DND-41 (cell line): Measurements from ENCODE around the gene SCUBE1.

Experiments
- ATAC-seq: fragments of 200-7000 bp; cut with Tn5 transposase; 3 replicates; pipeline ENCODE4 v1.9.1; 2021; ENCODE audit warnings: low read depth; ENCODE audit not compliant: insufficient read depth
- DNase-seq: peaks from one replicate; pipeline ENCODE4 v3.0.0-alpha.2; 2020
- H2AFZ ChIP-seq: 2 replicates; pipeline ENCODE4 v1.6.0; 2012; ENCODE audit warnings: low read depth, low read length
- H3K27ac ChIP-seq: 2 replicates; pipeline ENCODE4 v1.5.1; 2012; ENCODE audit warnings: low read length, inconsistent platforms
- H3K27me3 ChIP-seq: fragments of 200-600 bp; sonication (generic); 2 replicates; pipeline ENCODE4 v1.6.0; 2012; ENCODE audit warnings: low read length, mild to moderate bottlenecking, inconsistent platforms; ENCODE audit not compliant: insufficient read depth, poor library complexity
- H3K36me3 ChIP-seq: 2 replicates; pipeline ENCODE4 v1.5.1; 2012; ENCODE audit warnings: low read length, inconsistent platforms; ENCODE audit not compliant: insufficient read depth
- H3K4me1 ChIP-seq: 2 replicates; pipeline ENCODE4 v1.5.1; 2012; ENCODE audit warnings: mild to moderate bottlenecking, low read length; ENCODE audit not compliant: insufficient read depth
- H3K4me2 ChIP-seq: 2 replicates; pipeline ENCODE4 v1.6.0; 2012; ENCODE audit warnings: mild to moderate bottlenecking, moderate library complexity, low read length, inconsistent platforms; ENCODE audit not compliant: insufficient read depth
- H3K4me3 ChIP-seq, 2 experiments: fragments of 200-600 bp in 1 of 2; shearing (Covaris generic) in 1 of 2; 2 replicates each; pipeline ENCODE4 v1.5.1; 2012 to 2016; ENCODE audit warnings: inconsistent platforms in 2 of 2, low read length in 2 of 2, mild to moderate bottlenecking in 2 of 2, low read depth in 1 of 2, moderate library complexity in 1 of 2
- H3K79me2 ChIP-seq: 2 replicates; pipeline ENCODE4 v1.6.0; 2012; ENCODE audit warnings: low read length, inconsistent platforms; ENCODE audit not compliant: insufficient read depth
- H3K9ac ChIP-seq: 2 replicates; pipeline ENCODE4 v1.6.0; 2012; ENCODE audit warnings: low read depth, mild to moderate bottlenecking, inconsistent platforms, low read length, moderate library complexity
- H3K9me3 ChIP-seq: 2 replicates; pipeline ENCODE4 v1.5.1; 2012; ENCODE audit warnings: low read length, moderate library complexity, mild to moderate bottlenecking, inconsistent platforms; ENCODE audit not compliant: insufficient read depth, severe bottlenecking
- H4K20me1 ChIP-seq: 2 replicates; pipeline ENCODE4 v1.6.0; 2012; ENCODE audit warnings: low read length; ENCODE audit not compliant: insufficient read depth
- CTCF ChIP-seq: IDR thresholded peaks from 2 replicates; pipeline ENCODE4 v1.5.1; 2012; ENCODE audit warnings: borderline replicate concordance, low read length, moderate library complexity, mild to moderate bottlenecking; ENCODE audit not compliant: poor library complexity, severe bottlenecking; ENCODE audit errors: extremely low read depth
- EZH2 ChIP-seq: IDR thresholded peaks from 3 replicates; pipeline ENCODE4 v1.6.1; 2012; ENCODE audit warnings: borderline replicate concordance, low read depth, mild to moderate bottlenecking, moderate library complexity, low read length, inconsistent platforms; ENCODE audit not compliant: severe bottlenecking

The SCUBE1 gene

GRCh38 chr22:43314611-43315010, 28.6 kb downstream of the SCUBE1 start:
- H4K20me1 ChIP-seq = peaks cover 7% of the 10 kb centered on the region
- H3K4me1 ChIP-seq = no peaks in the 10 kb centered on the region
- no peaks in the 10 kb centered on the region for H3K36me3 ChIP-seq
- no peak overlapping the region for H3K9ac ChIP-seq
- no peak overlapping the region for H3K27ac ChIP-seq
- TF ChIP-seq CTCF (no peak), EZH2 (no peak)
- H3K27me3 ChIP-seq = peaks cover 6% of the 10 kb centered on the region
- DNase-seq = no peak
- H3K9me3 ChIP-seq = no peaks in the 10 kb centered on the region
- no peak for ATAC-seq
- no peak overlapping the region for H3K4me3 ChIP-seq
- no peak overlapping the region for H2AFZ ChIP-seq
- no peaks in the 10 kb centered on the region for H3K79me2 ChIP-seq
- H3K4me2 ChIP-seq = no peak overlapping the region

GRCh38 chr22:43313890-43314474, 29.2 kb downstream of the SCUBE1 start:
- Histone ChIP-seq H4K20me1 (peaks cover 7% of the 10 kb centered on the region), H3K9me3 (no peaks in the 10 kb centered on the region), H3K4me1 (no peaks in the 10 kb centered on the region), H3K27me3 (peaks cover 6% of the 10 kb centered on the region), H3K9ac (no peak overlapping the region), H3K79me2 (no peaks in the 10 kb centered on the region), H3K36me3 (no peaks in the 10 kb centered on the region), H3K27ac (no peak overlapping the region), H3K4me3 (no peak overlapping the region), H2AFZ (no peak overlapping the region), H3K4me2 (no peak overlapping the region)
- ATAC-seq = no peak
- DNase-seq = no peak
- TF ChIP-seq CTCF (no peak), EZH2 (no peak)

- Histone ChIP-seq H3K9me3 (no peaks in the 10 kb centered on the region), H3K27me3 (peaks cover 6% of the 10 kb centered on the region), H3K27ac (no peak overlapping the region), H4K20me1 (peaks cover 7% of the 10 kb centered on the region), H3K36me3 (no peaks in the 10 kb centered on the region), H3K4me3 (no peak overlapping the region), H3K79me2 (no peaks in the 10 kb centered on the region), H3K4me2 (no peak overlapping the region), H3K9ac (no peak overlapping the region), H3K4me1 (no peaks in the 10 kb centered on the region), H2AFZ (no peak overlapping the region)
- no peak for ATAC-seq
- TF ChIP-seq CTCF (no peak), EZH2 (no peak)
- DNase-seq = no peak
Measured at GRCh38 chr22:43313244-43313889, 29.8 kb downstream of the SCUBE1 start.
